ENCODE measurements around the gene ARMC8. TPM values are rescaled to one million over a fixed set of nuclear protein-coding genes. Genes with fewer than 3 reads are reported as not detected.

The ARMC8 gene
- total RNA-seq, 1 experiment from 2014 or later, result 32.4 TPM

- intact Hi-C loops (cut with micrococcal nuclease; ENCODE audit: unreplicated experiment), result no loop called here
Measured at GRCh38 chr3:138154534-138154933, 32.6 kb upstream of the ARMC8 start.

GRCh38 chr3:138157743-138158142 is 29.4 kb upstream of the ARMC8 start:
- Histone ChIP-seq H4K20me1 (ENCODE audit: insufficient read depth) (no peaks in the 10 kb centered on the region), H3K36me3 (ENCODE audit: low read depth) (no peaks in the 10 kb centered on the region), H3K4me3 (no peak overlapping the region), H3K4me2 (no peak overlapping the region), H3F3A (ENCODE audit: insufficient read depth, low read depth) (no peaks in the 10 kb centered on the region), H2AFZ (no peak overlapping the region), H3K27ac (no peak overlapping the region), H3K4me1 (replicated peaks; ENCODE audit: insufficient read depth) (no peaks in the 10 kb centered on the region), H3K79me2 (ENCODE audit: low read depth) (no peaks in the 10 kb centered on the region), H3K9me3 (ENCODE audit: insufficient read depth, low read depth) (no peaks in the 10 kb centered on the region), H3K27me3 (ENCODE audit: insufficient read depth, low read depth) (no peaks in the 10 kb centered on the region), H3K9me2 (ENCODE audit: insufficient read depth) (no peaks in the 10 kb centered on the region)
- no TSS peak for BruUV-seq (replicated peaks)
- no peak for TF ChIP-seq EZH2 (IDR thresholded peaks at IDR 0.05; ENCODE audit: low read depth)
- DNase-seq, result no peak
- intact Hi-C loops (cut with micrococcal nuclease; ENCODE audit: unreplicated experiment), result no loop called here
- CTCF ChIA-PET, result interaction anchor here (0.5 to 0.6 kb wide), 2 partner anchors 543 to 1385 kb away, joined by 3 to 4 read pairs; no protein-coding TSS in a partner anchor
- POLR2A ChIA-PET (ENCODE audit: unreplicated experiment), result no interaction called here

More at GRCh38 chr3:138154534-138154933, 32.6 kb upstream of the ARMC8 start:
- H4K20me1 ChIP-seq (ENCODE audit: insufficient read depth), result no peaks in the 10 kb centered on the region
- TF ChIP-seq CTCF (conservative IDR thresholded peaks at IDR 0.05) (no peak), EZH2 (IDR thresholded peaks at IDR 0.05; ENCODE audit: low read depth) (no peak)
- no peaks in the 10 kb centered on the region for H3K36me3 ChIP-seq (ENCODE audit: low read depth)
- H3K27ac ChIP-seq, result no peak overlapping the region
- H3K79me2 ChIP-seq (ENCODE audit: low read depth), result no peaks in the 10 kb centered on the region
- no peaks in the 10 kb centered on the region for H3K27me3 ChIP-seq (ENCODE audit: insufficient read depth, low read depth)
- H3K9me2 ChIP-seq (ENCODE audit: insufficient read depth), result no peaks in the 10 kb centered on the region
- no peak overlapping the region for H3K4me3 ChIP-seq
- no peaks in the 10 kb centered on the region for H3F3A ChIP-seq (ENCODE audit: insufficient read depth, low read depth)
- H2AFZ ChIP-seq, result no peak overlapping the region
- H3K4me1 ChIP-seq (replicated peaks; ENCODE audit: insufficient read depth), result no peaks in the 10 kb centered on the region
- DNase-seq, result no peak
- ChIA-PET CTCF (no interaction called here), POLR2A (ENCODE audit: unreplicated experiment) (no interaction called here)
- no TSS peak for BruUV-seq (replicated peaks)
- no peak overlapping the region for H3K4me2 ChIP-seq
- no peaks in the 10 kb centered on the region for H3K9me3 ChIP-seq (ENCODE audit: insufficient read depth, low read depth)

- CTCF ChIA-PET, result no interaction called here
Measured at GRCh38 chr3:138165061-138165460, 22.0 kb upstream of the ARMC8 start.

More at GRCh38 chr3:138165061-138165460, 22.0 kb upstream of the ARMC8 start:
- POLR2A ChIA-PET (ENCODE audit: unreplicated experiment), result no interaction called here
- Histone ChIP-seq H2AFZ (no peak overlapping the region), H3K79me2 (ENCODE audit: low read depth) (no peaks in the 10 kb centered on the region), H3F3A (ENCODE audit: insufficient read depth, low read depth) (no peaks in the 10 kb centered on the region), H4K20me1 (ENCODE audit: insufficient read depth) (no peaks in the 10 kb centered on the region), H3K27me3 (ENCODE audit: insufficient read depth, low read depth) (no peaks in the 10 kb centered on the region), H3K9me3 (ENCODE audit: insufficient read depth, low read depth) (no peaks in the 10 kb centered on the region), H3K4me3 (no peak overlapping the region), H3K4me2 (no peak overlapping the region), H3K4me1 (replicated peaks; ENCODE audit: insufficient read depth) (no peaks in the 10 kb centered on the region), H3K9me2 (ENCODE audit: insufficient read depth) (no peaks in the 10 kb centered on the region), H3K36me3 (ENCODE audit: low read depth) (peaks cover 13% of the 10 kb centered on the region; the same call in 1 of the 2 replicates), H3K27ac (no peak overlapping the region)
- intact Hi-C loops (cut with micrococcal nuclease; ENCODE audit: unreplicated experiment), result no loop called here
- no peak for DNase-seq
- BruUV-seq (replicated peaks), result no TSS peak
- TF ChIP-seq CTCF (conservative IDR thresholded peaks at IDR 0.05), result no peak
- TF ChIP-seq EZH2 (IDR thresholded peaks at IDR 0.05; ENCODE audit: low read depth), result no peak

All from PC-9 (cell line).